IPS-15b (cell line): ENCODE results near the gene STK32C.

ENCODE experiments used
- H3K27me3 ChIP-seq: one replicate; pipeline ENCODE4 v1.6.1; 2013; ENCODE audit warnings: low read length; ENCODE audit not compliant: control insufficient read depth, insufficient read depth
- H3K36me3 ChIP-seq: one replicate; pipeline ENCODE4 v1.6.1; 2013; ENCODE audit warnings: low read length; ENCODE audit not compliant: control insufficient read depth, insufficient read depth
- H3K4me1 ChIP-seq: one replicate; pipeline ENCODE4 v1.6.1; 2013; ENCODE audit warnings: mild to moderate bottlenecking, low read length; ENCODE audit not compliant: control insufficient read depth, insufficient read depth
- H3K4me3 ChIP-seq: one replicate; pipeline ENCODE4 v1.5.1; 2013; ENCODE audit warnings: low read depth, low read length
- H3K9ac ChIP-seq: one replicate; pipeline ENCODE4 v1.6.1; 2013; ENCODE audit warnings: low read depth, mild to moderate bottlenecking, low read length
- H3K9me3 ChIP-seq: one replicate; pipeline ENCODE4 v1.6.1; 2013; ENCODE audit warnings: mild to moderate bottlenecking, low read length; ENCODE audit not compliant: control insufficient read depth, insufficient read depth

The STK32C gene

DNA sequence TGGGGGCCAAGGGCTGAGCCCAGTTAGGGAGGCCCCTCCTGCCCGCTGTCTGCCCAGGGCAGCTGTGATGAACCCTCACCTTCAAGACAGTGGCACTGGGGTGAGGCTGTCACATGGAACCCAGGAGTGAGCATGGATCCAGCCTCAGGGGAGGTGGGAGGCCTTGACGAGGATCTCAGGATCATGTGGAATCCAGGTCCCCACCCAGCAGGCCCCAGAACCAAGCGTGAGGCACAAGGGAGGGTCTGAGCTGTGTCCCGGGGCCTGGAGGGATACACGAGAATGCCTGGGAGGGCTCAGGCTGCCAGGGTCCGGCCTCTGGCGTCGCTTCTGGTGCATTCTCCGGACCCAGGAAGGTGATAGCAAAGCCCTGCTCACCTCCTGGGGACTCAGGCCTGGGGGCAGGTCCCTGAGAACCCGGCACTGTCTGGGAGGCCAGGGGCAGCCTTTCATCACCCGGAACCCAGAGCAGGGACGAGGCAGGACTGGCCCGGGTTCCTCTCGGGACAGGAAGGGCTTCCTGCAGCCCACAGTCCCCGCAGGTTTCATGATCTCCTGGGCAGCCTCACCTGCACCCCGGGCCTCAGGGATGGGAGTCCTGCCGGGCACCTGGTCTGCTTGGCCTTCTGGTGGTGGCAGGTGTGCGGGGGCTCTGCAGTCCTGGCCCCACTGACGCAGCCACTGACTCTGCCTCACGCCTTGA, 103.5 kb downstream of the STK32C start:
- Histone ChIP-seq H3K36me3 (peaks cover 18% of the 10 kb centered on the region), H3K27me3 (no peaks in the 10 kb centered on the region), H3K4me3 (no peak overlapping the region), H3K9me3 (no peaks in the 10 kb centered on the region), H3K9ac (no peak overlapping the region), H3K4me1 (no peaks in the 10 kb centered on the region)

DNA sequence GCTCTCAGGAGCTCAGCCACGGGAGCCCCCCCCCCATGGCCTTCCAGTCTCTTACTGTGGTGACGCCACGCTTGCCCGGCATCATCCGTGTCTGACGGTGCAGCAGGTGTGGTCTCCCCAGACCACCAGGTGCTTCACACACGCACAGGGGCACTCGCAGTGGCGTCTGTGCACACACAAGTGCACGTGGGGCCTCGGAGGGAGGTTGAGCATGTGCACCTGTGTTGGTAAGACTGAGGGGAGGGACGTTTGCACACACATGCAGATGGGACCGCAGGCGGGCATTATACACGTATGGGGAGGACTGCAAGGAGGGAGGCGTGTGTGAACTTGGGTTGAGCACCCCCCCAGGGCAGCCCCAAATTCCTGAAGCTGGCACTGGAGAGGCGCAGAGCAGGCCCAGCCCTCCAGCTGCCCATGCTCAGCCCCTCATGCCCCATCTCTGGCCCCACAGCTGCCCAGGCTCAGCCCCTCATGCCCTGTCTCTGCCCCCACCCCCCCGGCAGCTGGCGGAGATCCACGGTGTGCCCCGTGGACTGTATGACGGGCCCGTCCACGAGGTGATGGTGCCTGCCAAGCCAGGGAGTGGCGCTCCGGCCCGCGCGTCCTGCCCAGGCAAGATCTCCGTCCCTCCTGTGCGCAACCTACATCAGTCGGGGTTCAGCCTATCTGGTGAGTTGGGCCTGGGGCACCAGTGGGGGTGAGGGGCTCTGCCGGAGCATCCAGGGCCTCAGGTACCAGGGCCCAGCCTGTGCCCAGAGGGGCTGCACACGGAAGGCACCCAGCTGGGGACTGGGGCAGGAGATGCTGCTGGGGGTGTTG, 104.3 kb downstream of the STK32C start:
- H3K9ac ChIP-seq: no peak overlapping the region
- peaks cover 21% of the 10 kb centered on the region for H3K36me3 ChIP-seq
- H3K27me3 ChIP-seq: no peaks in the 10 kb centered on the region
- H3K9me3 ChIP-seq: no peaks in the 10 kb centered on the region
- H3K4me3 ChIP-seq: no peak overlapping the region
- H3K4me1 ChIP-seq: no peaks in the 10 kb centered on the region

DNA sequence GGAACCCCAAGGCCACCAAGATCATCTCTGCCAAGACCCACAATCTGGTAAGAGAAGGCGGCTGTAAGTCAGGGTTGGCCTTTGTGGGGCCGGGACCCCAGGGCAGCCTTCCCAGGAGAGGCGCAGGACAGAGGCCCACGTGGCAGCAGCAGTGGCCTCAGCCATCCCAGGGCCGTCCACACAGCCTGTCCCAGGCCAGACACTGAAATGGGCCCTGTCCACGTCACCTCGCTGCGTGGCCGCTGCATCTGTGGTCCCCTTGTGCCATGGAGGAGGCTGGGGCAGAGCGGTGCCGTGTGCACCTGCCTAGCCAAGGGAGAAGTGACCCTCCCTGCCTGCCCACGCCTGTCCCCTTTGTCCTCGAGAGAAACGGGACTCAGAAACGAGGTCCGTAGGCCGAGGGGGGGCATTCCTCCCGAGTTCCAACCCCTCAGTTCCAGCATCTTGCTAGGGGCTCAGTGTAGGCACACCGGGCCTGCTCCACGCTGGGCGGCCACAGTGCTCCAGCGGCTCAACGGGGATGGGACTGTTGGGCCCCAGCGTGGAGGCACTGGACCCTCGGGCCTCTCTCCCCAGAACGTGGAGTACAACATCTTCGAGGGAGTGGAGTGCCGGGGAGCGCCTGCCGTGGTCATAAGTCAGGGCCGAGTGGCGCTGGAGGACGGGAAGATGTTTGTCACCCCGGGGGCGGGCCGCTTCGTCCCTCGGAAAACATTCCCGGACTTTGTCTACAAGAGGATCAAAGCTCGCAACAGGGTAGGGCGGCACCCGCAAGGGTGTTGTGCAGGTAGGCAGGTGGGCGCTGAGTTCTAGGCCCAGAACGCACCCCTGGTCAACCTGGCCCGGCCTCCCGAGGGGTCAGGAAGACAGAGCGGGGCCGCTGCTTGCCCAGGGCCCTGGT, 105.4 kb downstream of the STK32C start:
- no peaks in the 10 kb centered on the region for H3K4me1 ChIP-seq
- H3K36me3 ChIP-seq: peaks cover 21% of the 10 kb centered on the region
- no peak overlapping the region for H3K9ac ChIP-seq
- H3K4me3 ChIP-seq: no peak overlapping the region
- H3K27me3 ChIP-seq: no peaks in the 10 kb centered on the region
- no peaks in the 10 kb centered on the region for H3K9me3 ChIP-seq

DNA sequence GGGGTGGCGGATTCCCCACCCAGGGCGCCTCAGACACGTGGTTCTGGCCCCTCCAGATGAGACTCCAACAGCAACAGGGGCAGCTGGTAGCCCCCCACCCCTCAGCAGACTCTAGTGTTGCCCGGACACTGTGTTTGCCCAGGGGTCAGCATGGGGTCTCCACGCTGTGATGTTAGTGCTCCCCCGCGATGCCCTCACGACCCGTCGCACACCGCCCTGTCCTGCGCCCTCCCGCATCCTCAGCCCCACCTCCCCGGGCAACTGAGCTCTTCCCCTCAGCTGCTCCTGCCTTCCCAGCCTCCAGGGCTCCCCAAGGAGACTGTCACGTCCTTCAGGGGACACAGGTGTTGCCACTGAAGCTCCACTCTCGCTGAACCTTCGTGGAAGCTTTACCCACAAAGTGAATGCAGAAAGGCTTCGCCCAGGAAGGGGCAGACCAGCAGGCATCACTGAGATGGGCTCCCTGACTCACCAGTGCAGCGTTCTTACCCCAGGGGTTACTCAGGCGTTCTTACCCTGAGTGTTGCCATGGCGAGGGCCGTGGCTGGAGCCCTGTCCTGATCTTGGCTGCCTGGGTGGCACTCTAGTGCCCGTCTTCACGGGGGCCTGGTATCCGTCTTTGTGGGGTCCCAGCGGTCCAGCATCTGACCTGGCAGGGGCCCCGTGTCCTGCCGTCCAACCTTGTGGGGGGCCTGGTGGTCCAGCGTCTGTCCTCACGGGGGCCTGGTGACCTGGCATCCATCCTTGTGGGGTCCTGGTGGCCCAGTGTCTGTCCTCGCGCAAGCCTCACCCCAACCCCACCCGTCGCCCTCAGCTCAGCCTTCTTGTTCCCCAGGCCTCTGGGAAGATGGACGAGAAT, 106.4 kb downstream of the STK32C start:
- Histone ChIP-seq H3K9ac (no peak overlapping the region), H3K4me1 (no peaks in the 10 kb centered on the region), H3K4me3 (no peak overlapping the region), H3K9me3 (no peaks in the 10 kb centered on the region), H3K27me3 (no peaks in the 10 kb centered on the region), H3K36me3 (peaks cover 21% of the 10 kb centered on the region)

DNA sequence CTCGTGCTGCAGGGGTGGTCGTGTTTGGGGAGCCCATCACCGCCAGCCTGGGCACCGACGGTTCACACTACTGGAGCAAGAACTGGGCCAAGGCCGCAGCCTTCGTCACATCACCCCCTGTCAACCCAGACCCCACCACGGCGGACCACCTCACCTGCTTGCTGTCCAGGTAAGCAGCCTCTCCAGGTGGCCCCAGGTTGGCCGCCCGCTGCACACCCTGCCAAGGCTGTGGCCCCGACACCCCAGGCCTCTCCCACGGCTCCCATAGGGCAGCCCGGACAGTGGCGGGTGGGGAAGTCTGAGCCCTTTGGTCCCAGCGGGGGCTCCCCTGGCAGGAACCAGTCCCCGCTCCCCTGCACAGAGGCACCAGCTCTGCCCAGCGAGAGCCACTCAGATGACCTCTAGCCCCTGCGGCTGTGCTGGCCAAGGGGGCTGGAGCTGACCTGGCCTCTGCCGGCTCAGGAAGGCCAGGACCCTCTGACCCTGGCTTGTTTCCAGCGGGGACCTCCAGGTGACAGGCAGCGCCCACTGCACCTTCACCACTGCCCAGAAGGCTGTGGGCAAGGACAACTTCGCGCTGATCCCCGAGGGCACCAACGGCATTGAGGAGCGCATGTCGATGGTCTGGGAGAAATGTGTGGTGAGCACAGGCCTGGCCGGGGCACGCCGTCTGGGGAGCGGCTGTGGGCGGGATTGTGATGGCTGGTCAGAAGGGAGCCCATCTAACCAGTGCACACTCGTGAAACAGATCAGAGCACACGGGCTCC, 107.2 kb downstream of the STK32C start:
- H3K27me3 ChIP-seq: no peaks in the 10 kb centered on the region
- H3K4me1 ChIP-seq: no peaks in the 10 kb centered on the region
- H3K9ac ChIP-seq: no peak overlapping the region
- H3K9me3 ChIP-seq: no peaks in the 10 kb centered on the region
- peaks cover 19% of the 10 kb centered on the region for H3K36me3 ChIP-seq
- H3K4me3 ChIP-seq: no peak overlapping the region

DNA sequence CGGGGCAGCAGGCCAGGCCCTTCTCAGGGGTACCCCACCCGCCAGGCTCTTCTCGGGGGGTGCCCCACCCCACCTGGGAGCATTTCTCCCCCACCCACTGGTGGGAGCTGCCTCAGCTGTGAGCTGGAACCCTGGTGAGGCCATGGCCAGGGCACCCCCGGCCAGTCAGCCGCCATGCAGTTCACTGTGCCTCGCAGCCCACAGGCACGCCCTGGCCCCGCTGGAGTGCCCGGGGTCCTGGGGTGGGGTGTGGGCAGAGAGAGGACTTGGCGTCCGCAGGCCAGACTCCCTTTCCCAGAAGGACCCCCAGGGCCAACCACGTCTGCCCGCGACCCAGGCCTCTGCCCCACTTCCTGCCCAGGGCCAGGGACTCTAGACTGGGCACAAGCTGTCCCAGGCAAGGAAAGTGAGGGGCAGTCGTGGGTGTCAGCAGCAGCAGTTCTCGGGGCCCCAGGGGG, 107.9 kb downstream of the STK32C start:
- H3K4me3 ChIP-seq: no peak overlapping the region
- peaks cover 14% of the 10 kb centered on the region for H3K36me3 ChIP-seq
- H3K9ac ChIP-seq: no peak overlapping the region
- H3K4me1 ChIP-seq: no peaks in the 10 kb centered on the region
- no peaks in the 10 kb centered on the region for H3K27me3 ChIP-seq
- H3K9me3 ChIP-seq: no peaks in the 10 kb centered on the region

DNA sequence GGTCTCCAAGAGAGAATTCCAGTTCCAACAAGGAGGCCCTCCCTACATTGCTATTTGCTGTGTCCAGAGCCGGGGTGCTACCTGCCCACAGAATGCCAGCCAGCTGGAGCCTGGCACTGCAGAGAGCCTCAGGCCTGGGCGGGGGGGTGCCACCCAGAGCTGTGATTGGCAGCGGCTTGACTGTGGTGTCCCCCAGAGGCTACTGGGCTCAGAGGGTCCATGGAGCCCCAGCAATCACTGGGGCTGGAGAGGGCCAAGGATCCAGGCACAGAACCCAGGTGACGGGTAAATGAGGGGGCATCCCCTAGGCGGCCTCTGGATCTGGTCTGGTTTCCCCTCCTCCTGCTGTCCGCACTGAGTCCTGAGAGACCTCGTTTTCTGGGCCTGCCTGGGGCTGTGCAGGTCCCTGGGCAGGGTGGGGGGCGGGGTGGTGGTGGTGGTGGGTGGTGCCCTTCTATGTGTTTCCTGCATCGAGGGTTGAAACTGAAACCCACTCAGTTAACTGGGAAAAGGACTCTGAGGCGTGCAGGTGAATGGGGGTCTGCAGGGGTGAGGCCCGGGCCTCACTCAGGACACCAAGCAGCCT, 108.4 kb downstream of the STK32C start:
- Histone ChIP-seq H3K4me1 (no peaks in the 10 kb centered on the region), H3K36me3 (peaks cover 14% of the 10 kb centered on the region), H3K9me3 (no peaks in the 10 kb centered on the region), H3K27me3 (no peaks in the 10 kb centered on the region), H3K4me3 (no peak overlapping the region), H3K9ac (no peak overlapping the region)

DNA sequence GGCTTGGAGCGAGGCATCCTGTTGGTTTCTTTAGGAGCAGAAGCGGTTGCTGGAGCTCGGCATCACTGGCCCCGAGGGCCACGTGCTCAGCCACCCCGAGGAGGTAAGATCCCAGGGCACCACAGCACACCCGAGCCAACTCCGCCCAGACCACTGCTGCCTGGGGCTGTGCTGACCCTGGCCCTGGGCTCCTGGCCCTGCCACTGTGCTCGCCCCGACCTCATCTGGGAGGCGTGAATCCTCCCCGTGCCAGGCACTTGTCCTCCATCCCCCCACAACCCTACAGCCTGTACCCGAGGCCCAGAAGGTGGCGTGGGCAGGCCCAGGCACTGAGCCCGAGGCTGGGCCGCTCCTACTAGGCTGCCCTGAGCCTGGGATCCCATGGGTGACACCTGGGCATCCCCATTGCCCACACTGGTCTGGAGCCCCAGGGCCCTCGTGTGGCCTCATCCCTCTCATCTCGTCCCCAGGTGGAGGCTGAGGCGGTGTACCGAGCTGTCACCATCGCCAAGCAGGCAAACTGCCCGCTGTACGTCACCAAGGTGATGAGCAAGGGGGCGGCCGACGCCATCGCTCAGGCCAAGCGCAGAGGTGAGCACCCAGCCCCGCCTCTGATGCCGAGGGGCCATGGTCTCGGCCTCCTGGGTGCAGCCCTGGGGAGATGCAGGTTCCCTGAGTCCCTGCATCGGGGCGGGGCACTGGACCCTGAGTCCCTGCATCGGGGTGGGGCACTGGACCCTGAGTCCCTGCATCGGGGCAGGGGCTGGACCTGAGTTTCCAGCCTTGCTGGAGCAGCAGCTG, 109.2 kb downstream of the STK32C start:
- Histone ChIP-seq H3K9ac (no peak overlapping the region), H3K36me3 (peaks cover 14% of the 10 kb centered on the region), H3K9me3 (no peaks in the 10 kb centered on the region), H3K4me3 (no peak overlapping the region), H3K27me3 (no peaks in the 10 kb centered on the region), H3K4me1 (no peaks in the 10 kb centered on the region)

DNA sequence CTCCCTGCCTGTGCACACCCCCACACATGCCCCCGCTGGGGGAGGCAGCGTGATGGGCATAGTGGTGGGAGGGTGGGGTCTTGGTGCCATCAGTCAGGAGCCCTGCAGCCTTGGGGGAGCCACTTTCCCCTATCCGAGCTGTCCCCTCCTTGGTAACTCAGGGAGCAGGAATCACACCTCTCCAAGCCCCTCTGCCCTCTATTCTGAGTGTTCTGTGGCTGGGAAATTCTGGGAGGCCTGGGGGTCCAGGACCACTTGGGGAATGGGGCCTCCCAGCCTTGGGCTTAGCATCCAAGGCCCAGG, 109.7 kb downstream of the STK32C start:
- Histone ChIP-seq H3K4me1 (no peaks in the 10 kb centered on the region), H3K9ac (no peak overlapping the region), H3K36me3 (peaks cover 11% of the 10 kb centered on the region), H3K4me3 (no peak overlapping the region), H3K9me3 (no peaks in the 10 kb centered on the region), H3K27me3 (no peaks in the 10 kb centered on the region)
